DMS 273 (cell line): ENCODE measurements around the gene GDF9.
"Not testable (repeated sequence)": the region's sequence is repeated elsewhere in the genome, so short reads cannot be mapped to it uniquely, and the experiment has no call there.

Source experiments
- DNase-seq: peaks from one replicate; lab custom pipeline; 2025; ENCODE audit not compliant: unreplicated experiment; lab: John Stamatoyannopoulos, UW

Gene GDF9

GRCh38 chr5:132873119-132873929, 7.1 kb upstream of the GDF9 start, which contains the start of gene LEAP2:
TSS of gene LEAP2 (plus strand) at chr5:132873668. CDS start at chr5:132873695, 27 bp downstream.
- no peak for DNase-seq

- DNase-seq = no peak
These were observed 6.5 kb upstream of the GDF9 start for GRCh38 chr5:132872788-132873118.

- no peak for DNase-seq
These were observed 5.4 kb upstream of the GDF9 start for GRCh38 chr5:132871459-132872284.

- DNase-seq = no peak
These were observed 4.5 kb upstream of the GDF9 start for GRCh38 chr5:132870801-132871200.

- DNase-seq = no peak
These were observed 2.5 kb upstream of the GDF9 start for GRCh38 chr5:132868754-132869153.

- no peak for DNase-seq
These were observed 780 bp upstream of the GDF9 start for GRCh38 chr5:132867046-132867451.

- no peak for DNase-seq
These were observed 464 bp downstream of the GDF9 start for GRCh38 chr5:132865668-132866341.

GRCh38 chr5:132860742-132861141, 5.5 kb downstream of the GDF9 start:
- no peak for DNase-seq

- no peak for DNase-seq
These were observed 6.3 kb downstream of the GDF9 start for GRCh38 chr5:132859889-132860437.

GRCh38 chr5:132856011-132856410, 10.3 kb downstream of the GDF9 start:
- no peak for DNase-seq

GRCh38 chr5:132854992-132855391, 11.3 kb downstream of the GDF9 start:
- not testable (repeated sequence) for DNase-seq

- no peak for DNase-seq
These were observed 12.0 kb downstream of the GDF9 start for GRCh38 chr5:132854301-132854700.

- no peak for DNase-seq
These were observed 12.5 kb downstream of the GDF9 start for GRCh38 chr5:132853790-132854189.

- DNase-seq = no peak
These were observed 12.9 kb downstream of the GDF9 start for GRCh38 chr5:132853323-132853722.

- DNase-seq = no peak
These were observed 16.2 kb downstream of the GDF9 start for GRCh38 chr5:132850066-132850465.

- DNase-seq = no peak
These were observed 16.9 kb downstream of the GDF9 start for GRCh38 chr5:132849347-132849746.

- no peak for DNase-seq
These were observed 18.0 kb downstream of the GDF9 start for GRCh38 chr5:132848270-132848669.

GRCh38 chr5:132841305-132841704, 25.0 kb downstream of the GDF9 start:
- DNase-seq = no peak

GRCh38 chr5:132840896-132841295, 25.4 kb downstream of the GDF9 start:
- no peak for DNase-seq

- no peak for DNase-seq
These were observed 26.0 kb downstream of the GDF9 start for GRCh38 chr5:132840313-132840712.
